Left lung (tissue), 10 donors: Measurements from ENCODE around the gene SLC7A9. TPM values are rescaled to one million over a fixed set of nuclear protein-coding genes. Genes with fewer than 3 reads are reported as not detected.
A peak's percentile ranks its signal among the peaks of the same experiment; 100 is the strongest.

Source experiments
- ATAC-seq: fragments of 200-7000 bp; cut with Tn5 transposase; one replicate; pipeline ENCODE4 v1.9.1; 2020; ENCODE audit warnings: moderate library complexity
- DNase-seq, 4 donors: peaks; one replicate each; pipeline ENCODE4 v3.0.0-alpha.2; 2013 to 2020
- H3K27ac ChIP-seq, 2 donors: fragments of 200-600 bp; sonication (generic) in 1 of 2; one replicate each; pipeline versions ENCODE4 v1.5.0 to v1.8.0; 2020 to 2021
- H3K27me3 ChIP-seq, 2 donors: fragments of 200-600 bp; sonication (generic) in 1 of 2; one replicate each; pipeline versions ENCODE4 v1.5.0 to v1.8.0; 2020 to 2021
- H3K36me3 ChIP-seq, 2 donors: fragments of 200-600 bp; sonication (generic) in 1 of 2; one replicate each; pipeline versions ENCODE4 v1.5.0 to v1.8.0; 2020 to 2021
- H3K4me1 ChIP-seq, 2 donors: fragments of 200-600 bp; one replicate each; pipeline ENCODE4 v1.8.0; 2021
- H3K4me3 ChIP-seq, 2 donors: fragments of 200-600 bp; sonication (generic) in 1 of 2; one replicate each; pipeline versions ENCODE4 v1.5.0 to v1.8.0; 2020 to 2021; ENCODE audit warnings: mild to moderate bottlenecking in 1 of 2
- H3K9me3 ChIP-seq, 2 donors: fragments of 200-600 bp; sonication (generic) in 1 of 2; one replicate each; pipeline versions ENCODE4 v1.5.0 to v1.8.0; 2020 to 2021
- CTCF ChIP-seq, 2 donors: fragments of 200-600 bp; sonication (generic) in 1 of 2; IDR thresholded peaks; one replicate each; pipeline versions ENCODE4 v1.5.0 to v1.8.0; 2021; ENCODE audit warnings: antibody characterized with exemption in 2 of 2
- intact Hi-C, 2 donors: fragments of 100-400 bp; cut with DNase I; formaldehyde crosslinking; loops; one replicate each; pipeline versions ENCODE4 v1.11.2 to v1.14.2; 2022
- polyA plus RNA-seq, 6 donors: library from polyadenylated mRNA; unstranded; fragments of 120-200 nt; gene quantifications; one replicate each; pipeline ENCODE4 v1.2.1, GENCODE V29; 2013; ENCODE audit not compliant: insufficient read length in 6 of 6
- total RNA-seq, 2 donors: library from RNA; stranded (reverse); fragmentation: NEBNext Ultra II Directional; extraction: Animal tissue kit (Norgen Biotek cat#: 25700); gene quantifications; one replicate each; pipeline ENCODE4 v1.2.1, GENCODE V29; 2021
- donor health status: DM: no; HTN: yes; CAD: no.
- donor health status: DM: no; HTN: no; CAD: no.

Gene SLC7A9
- total and polyA plus RNA-seq, 8 donors = 0.35 to 1.4 (median 0.99) TPM; not detected in 1

DNA sequence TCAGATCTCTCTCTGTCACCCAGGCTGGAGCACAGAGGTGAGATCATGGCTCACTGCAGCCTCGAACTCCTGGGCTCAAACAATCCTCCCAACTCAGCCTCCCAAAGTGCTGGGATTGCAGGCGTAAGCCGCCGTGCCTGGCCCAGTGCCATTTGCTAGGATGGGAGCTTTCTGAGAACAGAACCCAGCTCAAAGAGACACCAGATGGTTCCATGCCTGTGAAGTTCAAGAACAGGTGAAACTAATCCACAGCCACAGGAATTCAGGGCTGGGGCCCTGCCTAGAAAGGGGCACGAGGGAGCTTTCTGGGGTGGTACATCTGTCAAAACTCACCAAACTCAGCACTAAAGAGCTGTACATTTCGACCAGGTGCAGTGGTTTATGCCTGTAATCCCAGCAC, 4.2 kb downstream of the SLC7A9 start:
- no peaks in the 10 kb centered on the region for H3K36me3 ChIP-seq
- H3K4me3 ChIP-seq = no peak overlapping the region
- no peaks in the 10 kb centered on the region for H3K27me3 ChIP-seq
- no peaks in the 10 kb centered on the region for H3K4me1 ChIP-seq
- intact Hi-C loops = no loop called here
- no peaks in the 10 kb centered on the region for H3K9me3 ChIP-seq
- no peak for TF ChIP-seq CTCF (IDR thresholded peaks at IDR 0.05)
- no peak for ATAC-seq
- no peak overlapping the region for H3K27ac ChIP-seq
- DNase-seq = no peak

DNA sequence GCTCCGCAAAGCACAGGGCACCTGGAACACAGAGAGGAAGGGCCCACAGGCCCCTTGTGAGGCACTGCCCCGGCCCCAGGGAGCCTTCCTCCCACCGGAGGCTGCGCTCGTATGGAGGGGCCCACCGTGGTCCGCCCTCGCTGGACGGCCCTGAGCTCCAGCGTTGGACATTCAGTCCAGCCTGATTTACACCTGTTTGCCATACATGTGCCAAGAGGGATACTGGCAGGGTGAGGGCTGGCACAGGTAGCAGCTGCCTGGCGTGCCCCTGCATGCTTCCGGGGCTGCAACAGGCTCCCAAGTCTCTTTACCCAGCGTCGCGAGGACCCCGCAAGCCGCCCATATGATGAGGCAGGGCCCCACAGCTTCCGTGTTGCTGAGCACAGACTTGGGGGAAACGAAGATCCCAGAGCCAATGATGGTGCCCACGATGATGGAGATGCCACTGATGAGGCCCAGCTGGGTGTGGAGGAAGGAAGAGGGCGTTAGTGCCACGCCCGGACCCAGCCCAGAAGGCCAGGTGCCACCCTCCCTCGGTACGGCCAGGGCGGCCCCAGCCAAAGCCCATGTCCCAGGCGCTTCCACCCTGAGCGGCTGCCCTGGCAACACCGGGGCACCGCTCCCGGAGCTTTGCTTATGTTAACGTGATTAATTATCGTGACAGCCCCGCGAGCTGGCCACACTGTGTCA, 5.1 kb downstream of the SLC7A9 start:
- DNase-seq = peak in 1 of 4 donors; percentile 69
- no peaks in the 10 kb centered on the region for H3K27me3 ChIP-seq
- ATAC-seq = no peak
- no peaks in the 10 kb centered on the region for H3K9me3 ChIP-seq
- H3K4me1 ChIP-seq = no peaks in the 10 kb centered on the region
- TF ChIP-seq CTCF (IDR thresholded peaks at IDR 0.05) = no peak
- no peak overlapping the region for H3K27ac ChIP-seq
- intact Hi-C loops = no loop called here
- no peaks in the 10 kb centered on the region for H3K36me3 ChIP-seq
- H3K4me3 ChIP-seq = no peak overlapping the region

GRCh38 chr19:32863841-32864240, 5.7 kb downstream of the SLC7A9 start:
- Histone ChIP-seq H3K27ac (no peak overlapping the region), H3K4me3 (no peak overlapping the region), H3K36me3 (no peaks in the 10 kb centered on the region), H3K27me3 (no peaks in the 10 kb centered on the region), H3K9me3 (no peaks in the 10 kb centered on the region), H3K4me1 (no peaks in the 10 kb centered on the region)
- intact Hi-C loops = no loop called here
- no peak for TF ChIP-seq CTCF (IDR thresholded peaks at IDR 0.05)
- DNase-seq (peak in 1 of 4 donors; percentile 68), ATAC-seq (no peak)

DNA sequence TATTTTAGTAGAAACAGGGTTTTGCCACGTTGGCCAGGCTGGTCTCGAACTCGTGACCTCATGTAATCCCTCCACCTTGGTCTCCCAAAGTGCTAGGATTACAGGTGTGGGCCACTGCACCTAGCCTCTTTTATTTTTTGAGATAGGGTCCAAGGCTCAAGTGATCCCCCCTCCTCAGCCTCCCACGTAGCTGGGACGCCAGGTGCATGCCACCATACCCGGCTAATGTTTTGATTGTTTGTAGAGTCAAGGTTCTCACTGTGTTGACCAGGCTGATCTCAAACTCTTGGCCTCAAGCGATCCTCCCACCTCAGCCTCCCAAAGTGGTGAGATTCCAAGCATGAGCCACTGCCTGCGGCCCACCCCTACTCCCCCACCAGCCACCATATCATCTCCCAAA, 6.3 kb downstream of the SLC7A9 start:
- DNase-seq = no peak
- TF ChIP-seq CTCF (IDR thresholded peaks at IDR 0.05) = no peak
- Histone ChIP-seq H3K36me3 (no peaks in the 10 kb centered on the region), H3K4me3 (no peak overlapping the region), H3K4me1 (no peaks in the 10 kb centered on the region), H3K9me3 (no peaks in the 10 kb centered on the region), H3K27ac (no peak overlapping the region), H3K27me3 (no peaks in the 10 kb centered on the region)
- ATAC-seq = no peak
- intact Hi-C loops = no loop called here

GRCh38 chr19:32862741-32863140, 6.8 kb downstream of the SLC7A9 start:
- H3K9me3 ChIP-seq = no peaks in the 10 kb centered on the region
- H3K27ac ChIP-seq = no peak overlapping the region
- ATAC-seq (no peak), DNase-seq (no peak)
- no peaks in the 10 kb centered on the region for H3K4me1 ChIP-seq
- intact Hi-C loops = no loop called here
- no peak overlapping the region for H3K4me3 ChIP-seq
- no peaks in the 10 kb centered on the region for H3K27me3 ChIP-seq
- no peaks in the 10 kb centered on the region for H3K36me3 ChIP-seq
- TF ChIP-seq CTCF (IDR thresholded peaks at IDR 0.05) = no peak
